ENCODE measurements around the gene MX1.

DNA sequence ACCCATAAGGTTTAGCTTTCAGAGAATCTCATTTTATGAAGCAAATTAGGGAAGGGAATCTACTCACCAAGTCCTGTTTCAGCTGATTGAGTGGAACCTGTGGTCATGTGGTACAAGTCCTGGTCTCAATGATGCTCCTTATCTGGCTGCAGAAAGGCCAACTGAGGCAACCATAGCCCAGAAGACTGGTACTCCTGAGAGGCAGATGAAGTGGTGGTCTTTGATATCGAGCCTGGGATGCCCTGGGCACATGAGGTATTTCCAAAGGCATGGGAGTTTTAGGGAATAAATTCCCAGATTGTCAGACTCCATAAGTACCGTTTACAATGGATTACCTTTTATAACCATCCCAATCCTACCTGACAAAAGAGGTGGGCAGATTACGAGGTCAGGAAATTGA is 3.3 kb downstream of the MX1 start:
- TF ChIP-seq CTCF (IDR thresholded peaks at IDR 0.05) (no peak), POLR2A (IDR thresholded peaks at IDR 0.05) (no peak)

Data from prostate gland (tissue), 2 donors.